GM23338 (cell line): ENCODE data around the gene ZBTB26.
"Not testable (repeated sequence)": the region's sequence is repeated elsewhere in the genome, so short reads cannot be mapped to it uniquely, and the experiment has no call there.

Source experiments
- CREB1 ChIP-seq: fragments of 250-450 bp; sonication (Bioruptor Pico); IDR thresholded peaks from 2 replicates; pipeline ENCODE4 v1.5.0; 2020; ENCODE audit warnings: low read depth, mild to moderate bottlenecking, moderate library complexity
- EZH2 ChIP-seq: fragments of 200-600 bp; sonication (generic); IDR thresholded peaks from one replicate; pipeline ENCODE4 v1.8.0; 2017; ENCODE audit warnings: antibody characterized with exemption, mild to moderate bottlenecking, low read depth; ENCODE audit not compliant: unreplicated experiment
- EZH2phosphoT487 ChIP-seq: fragments of 200-600 bp; sonication (generic); IDR thresholded peaks from one replicate; pipeline ENCODE4 v1.8.1; 2018; ENCODE audit warnings: antibody characterized with exemption; ENCODE audit not compliant: unreplicated experiment
- JUNB ChIP-seq: IDR thresholded peaks from one replicate; pipeline ENCODE4 v1.6.1; 2016; ENCODE audit warnings: antibody characterized with exemption; ENCODE audit not compliant: unreplicated experiment
- NANOG ChIP-seq: IDR thresholded peaks from 2 replicates; pipeline ENCODE4 v1.6.1; 2016; ENCODE audit warnings: antibody characterized with exemption, borderline replicate concordance
- POLR2AphosphoS5 ChIP-seq: IDR thresholded peaks from 2 replicates; pipeline ENCODE4 v1.6.1; 2016; ENCODE audit warnings: antibody characterized with exemption, low read depth
- STAT1 ChIP-seq: IDR thresholded peaks from one replicate; pipeline ENCODE4 v1.6.1; 2016; ENCODE audit warnings: antibody characterized with exemption; ENCODE audit not compliant: unreplicated experiment
- TF ChIP-seq, protein P1 (sequence below), 2 experiments: fragments of 200-600 bp in 1 of 2; sonication (generic) in 1 of 2; conservative IDR thresholded peaks; 2 replicates each; pipeline versions ENCODE4 v1.5.1 to v1.6.1; 2016 to 2017; ENCODE audit warnings: antibody characterized with exemption in 2 of 2, low read depth in 2 of 2, mild to moderate bottlenecking in 2 of 2, moderate library complexity in 1 of 2
- TF ChIP-seq, protein P2 (sequence below): IDR thresholded peaks from 2 replicates; pipeline ENCODE4 v1.6.1; 2016; ENCODE audit warnings: antibody characterized with exemption
- TF ChIP-seq, protein P3 (sequence below): IDR thresholded peaks from one replicate; pipeline ENCODE4 v1.6.1; 2018; ENCODE audit warnings: antibody characterized with exemption; ENCODE audit not compliant: unreplicated experiment

DNA sequence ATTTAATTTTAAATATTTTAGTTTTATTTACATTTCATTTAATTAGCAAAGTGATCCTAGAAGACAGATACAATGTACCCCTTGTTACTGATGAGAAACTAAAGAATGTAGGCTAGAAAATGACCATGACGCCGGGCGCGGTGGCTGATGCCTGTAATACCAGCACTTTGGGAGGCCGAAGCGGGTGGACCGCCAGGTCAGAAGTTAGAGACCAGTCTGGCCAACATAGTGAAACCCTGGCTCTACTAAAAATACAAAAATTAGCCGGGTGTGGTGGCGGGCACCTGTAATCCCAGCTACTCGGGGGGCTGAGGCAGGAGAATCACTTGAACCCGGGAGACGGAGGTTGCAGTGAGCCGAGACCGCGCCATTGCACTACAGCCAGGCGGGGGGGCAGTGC, 25.2 kb downstream of the ZBTB26 start:
- not testable (repeated sequence) for TF ChIP-seq POLR2AphosphoS5; EZH2phosphoT487; EZH2; NANOG; CREB1 (CRISPR knock-in tag); JUNB; STAT1
- TF ChIP-seq, protein P1, sequence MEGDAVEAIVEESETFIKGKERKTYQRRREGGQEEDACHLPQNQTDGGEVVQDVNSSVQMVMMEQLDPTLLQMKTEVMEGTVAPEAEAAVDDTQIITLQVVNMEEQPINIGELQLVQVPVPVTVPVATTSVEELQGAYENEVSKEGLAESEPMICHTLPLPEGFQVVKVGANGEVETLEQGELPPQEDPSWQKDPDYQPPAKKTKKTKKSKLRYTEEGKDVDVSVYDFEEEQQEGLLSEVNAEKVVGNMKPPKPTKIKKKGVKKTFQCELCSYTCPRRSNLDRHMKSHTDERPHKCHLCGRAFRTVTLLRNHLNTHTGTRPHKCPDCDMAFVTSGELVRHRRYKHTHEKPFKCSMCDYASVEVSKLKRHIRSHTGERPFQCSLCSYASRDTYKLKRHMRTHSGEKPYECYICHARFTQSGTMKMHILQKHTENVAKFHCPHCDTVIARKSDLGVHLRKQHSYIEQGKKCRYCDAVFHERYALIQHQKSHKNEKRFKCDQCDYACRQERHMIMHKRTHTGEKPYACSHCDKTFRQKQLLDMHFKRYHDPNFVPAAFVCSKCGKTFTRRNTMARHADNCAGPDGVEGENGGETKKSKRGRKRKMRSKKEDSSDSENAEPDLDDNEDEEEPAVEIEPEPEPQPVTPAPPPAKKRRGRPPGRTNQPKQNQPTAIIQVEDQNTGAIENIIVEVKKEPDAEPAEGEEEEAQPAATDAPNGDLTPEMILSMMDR (conservative IDR thresholded peaks at IDR 0.05; ENCODE audit: low read depth in 2 of 2): not testable (repeated sequence)
- TF ChIP-seq, protein P2, sequence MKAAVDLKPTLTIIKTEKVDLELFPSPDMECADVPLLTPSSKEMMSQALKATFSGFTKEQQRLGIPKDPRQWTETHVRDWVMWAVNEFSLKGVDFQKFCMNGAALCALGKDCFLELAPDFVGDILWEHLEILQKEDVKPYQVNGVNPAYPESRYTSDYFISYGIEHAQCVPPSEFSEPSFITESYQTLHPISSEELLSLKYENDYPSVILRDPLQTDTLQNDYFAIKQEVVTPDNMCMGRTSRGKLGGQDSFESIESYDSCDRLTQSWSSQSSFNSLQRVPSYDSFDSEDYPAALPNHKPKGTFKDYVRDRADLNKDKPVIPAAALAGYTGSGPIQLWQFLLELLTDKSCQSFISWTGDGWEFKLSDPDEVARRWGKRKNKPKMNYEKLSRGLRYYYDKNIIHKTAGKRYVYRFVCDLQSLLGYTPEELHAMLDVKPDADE: not testable (repeated sequence)
- TF ChIP-seq, protein P3, sequence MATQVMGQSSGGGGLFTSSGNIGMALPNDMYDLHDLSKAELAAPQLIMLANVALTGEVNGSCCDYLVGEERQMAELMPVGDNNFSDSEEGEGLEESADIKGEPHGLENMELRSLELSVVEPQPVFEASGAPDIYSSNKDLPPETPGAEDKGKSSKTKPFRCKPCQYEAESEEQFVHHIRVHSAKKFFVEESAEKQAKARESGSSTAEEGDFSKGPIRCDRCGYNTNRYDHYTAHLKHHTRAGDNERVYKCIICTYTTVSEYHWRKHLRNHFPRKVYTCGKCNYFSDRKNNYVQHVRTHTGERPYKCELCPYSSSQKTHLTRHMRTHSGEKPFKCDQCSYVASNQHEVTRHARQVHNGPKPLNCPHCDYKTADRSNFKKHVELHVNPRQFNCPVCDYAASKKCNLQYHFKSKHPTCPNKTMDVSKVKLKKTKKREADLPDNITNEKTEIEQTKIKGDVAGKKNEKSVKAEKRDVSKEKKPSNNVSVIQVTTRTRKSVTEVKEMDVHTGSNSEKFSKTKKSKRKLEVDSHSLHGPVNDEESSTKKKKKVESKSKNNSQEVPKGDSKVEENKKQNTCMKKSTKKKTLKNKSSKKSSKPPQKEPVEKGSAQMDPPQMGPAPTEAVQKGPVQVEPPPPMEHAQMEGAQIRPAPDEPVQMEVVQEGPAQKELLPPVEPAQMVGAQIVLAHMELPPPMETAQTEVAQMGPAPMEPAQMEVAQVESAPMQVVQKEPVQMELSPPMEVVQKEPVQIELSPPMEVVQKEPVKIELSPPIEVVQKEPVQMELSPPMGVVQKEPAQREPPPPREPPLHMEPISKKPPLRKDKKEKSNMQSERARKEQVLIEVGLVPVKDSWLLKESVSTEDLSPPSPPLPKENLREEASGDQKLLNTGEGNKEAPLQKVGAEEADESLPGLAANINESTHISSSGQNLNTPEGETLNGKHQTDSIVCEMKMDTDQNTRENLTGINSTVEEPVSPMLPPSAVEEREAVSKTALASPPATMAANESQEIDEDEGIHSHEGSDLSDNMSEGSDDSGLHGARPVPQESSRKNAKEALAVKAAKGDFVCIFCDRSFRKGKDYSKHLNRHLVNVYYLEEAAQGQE: not testable (repeated sequence)
